MM.1S (cell line): ENCODE measurements around the gene SLC7A8.

ENCODE experiments used
- DNase-seq: peaks from one replicate; pipeline ENCODE4 v3.0.0-alpha.2; 2015
- H2AFZ ChIP-seq: fragments of 300-600 bp; sonication (generic); 2 replicates; pipeline ENCODE4 v1.6.0; 2016; ENCODE audit warnings: antibody characterized with exemption, low read length
- H3F3A ChIP-seq: fragments of 300-600 bp; sonication (generic); 2 replicates; pipeline ENCODE4 v1.6.1; 2016; ENCODE audit warnings: mild to moderate bottlenecking, antibody characterized with exemption, low read length, moderate library complexity, mixed read lengths; ENCODE audit not compliant: insufficient read depth
- H3K27ac ChIP-seq: fragments of 300-600 bp; sonication (generic); 2 replicates; pipeline ENCODE4 v1.5.1; 2016; ENCODE audit warnings: mild to moderate bottlenecking, low read length
- H3K27me3 ChIP-seq: fragments of 300-600 bp; sonication (generic); replicated peaks from 2 replicates; pipeline ENCODE4 v1.6.0; 2016; ENCODE audit warnings: low read length; ENCODE audit not compliant: insufficient read depth
- H3K36me3 ChIP-seq: fragments of 300-600 bp; sonication (generic); replicated peaks from 2 replicates; pipeline ENCODE4 v1.6.1; 2016; ENCODE audit warnings: mild to moderate bottlenecking, low read length, mixed read lengths; ENCODE audit not compliant: insufficient read depth
- H3K4me1 ChIP-seq: fragments of 300-600 bp; sonication (generic); 2 replicates; pipeline ENCODE4 v1.6.1; 2016; ENCODE audit warnings: low read length, mixed read lengths
- H3K4me2 ChIP-seq: fragments of 300-600 bp; sonication (generic); 2 replicates; pipeline ENCODE4 v1.6.0; 2016; ENCODE audit warnings: low read depth, low read length
- H3K4me3 ChIP-seq: fragments of 300-600 bp; sonication (generic); 2 replicates; pipeline ENCODE4 v1.5.1; 2016; ENCODE audit warnings: low read length, mixed read lengths
- H3K79me2 ChIP-seq: fragments of 300-600 bp; sonication (generic); 2 replicates; pipeline ENCODE4 v1.6.1; 2016; ENCODE audit warnings: mixed run types, low read length, mixed read lengths
- H3K9ac ChIP-seq: fragments of 300-600 bp; sonication (generic); 2 replicates; pipeline ENCODE4 v1.6.1; 2016; ENCODE audit warnings: low read length, mixed read lengths
- H3K9me2 ChIP-seq: fragments of 300-600 bp; sonication (generic); replicated peaks from 2 replicates; pipeline ENCODE4 v1.6.1; 2016; ENCODE audit warnings: mild to moderate bottlenecking, low read length, mixed read lengths; ENCODE audit not compliant: insufficient read depth
- H3K9me3 ChIP-seq: fragments of 300-600 bp; sonication (generic); replicated peaks from 2 replicates; pipeline ENCODE4 v1.6.1; 2016; ENCODE audit warnings: mild to moderate bottlenecking, low read length, mixed read lengths; ENCODE audit not compliant: insufficient read depth
- H4K20me1 ChIP-seq: fragments of 300-600 bp; sonication (generic); 2 replicates; pipeline ENCODE4 v1.6.1; 2016; ENCODE audit warnings: mild to moderate bottlenecking, low read length, moderate library complexity, mixed read lengths; ENCODE audit not compliant: insufficient read depth
- CTCF ChIP-seq: fragments of 300-600 bp; sonication (generic); IDR thresholded peaks from 2 replicates; pipeline ENCODE4 v1.5.1; 2016; ENCODE audit warnings: antibody characterized with exemption, low read length, mixed read lengths
- EZH2 ChIP-seq: fragments of 300-600 bp; sonication (generic); optimal IDR thresholded peaks from 2 replicates; pipeline ENCODE3; 2017; ENCODE audit warnings: low read depth, mild to moderate bottlenecking, antibody characterized with exemption, low read length, mixed read lengths
- EZH2phosphoT487 ChIP-seq: fragments of 300-600 bp; sonication (generic); IDR thresholded peaks from 2 replicates; pipeline ENCODE4 v1.6.1; 2018; ENCODE audit warnings: antibody characterized with exemption, low read length

Gene SLC7A8

GRCh38 chr14:23219075-23219474 lies 35.6 kb upstream of the SLC7A8 start:
- no peak overlapping the region for H3K27ac ChIP-seq
- no peaks in the 10 kb centered on the region for H3K27me3 ChIP-seq
- H3K4me3 ChIP-seq = no peak overlapping the region
- no peak for DNase-seq
- H3K9me2 ChIP-seq = no peaks in the 10 kb centered on the region
- no peaks in the 10 kb centered on the region for H3K79me2 ChIP-seq
- H3K9me3 ChIP-seq = no peaks in the 10 kb centered on the region
- no peaks in the 10 kb centered on the region for H3K36me3 ChIP-seq
- no peak overlapping the region for H3K4me2 ChIP-seq
- no peak overlapping the region for H3K9ac ChIP-seq
- no peaks in the 10 kb centered on the region for H3F3A ChIP-seq
- no peak for TF ChIP-seq CTCF
- TF ChIP-seq EZH2phosphoT487 = no peak
- TF ChIP-seq EZH2 = no peak
- H2AFZ ChIP-seq = no peak overlapping the region
- no peaks in the 10 kb centered on the region for H4K20me1 ChIP-seq
- no peaks in the 10 kb centered on the region for H3K4me1 ChIP-seq

GRCh38 chr14:23217032-23218020 lies 33.9 kb upstream of the SLC7A8 start:
- H4K20me1 ChIP-seq = no peaks in the 10 kb centered on the region
- no peaks in the 10 kb centered on the region for H3F3A ChIP-seq
- H3K4me3 ChIP-seq = no peak overlapping the region
- no peaks in the 10 kb centered on the region for H3K4me1 ChIP-seq
- DNase-seq = no peak
- H3K9me2 ChIP-seq = no peaks in the 10 kb centered on the region
- no peaks in the 10 kb centered on the region for H3K79me2 ChIP-seq
- no peak overlapping the region for H3K27ac ChIP-seq
- H3K27me3 ChIP-seq = no peaks in the 10 kb centered on the region
- no peaks in the 10 kb centered on the region for H3K36me3 ChIP-seq
- H3K9ac ChIP-seq = no peak overlapping the region
- no peak overlapping the region for H3K4me2 ChIP-seq
- H2AFZ ChIP-seq = no peak overlapping the region
- no peak for TF ChIP-seq EZH2
- no peaks in the 10 kb centered on the region for H3K9me3 ChIP-seq

GRCh38 chr14:23215421-23215820 lies 32.0 kb upstream of the SLC7A8 start:
- no peaks in the 10 kb centered on the region for H4K20me1 ChIP-seq
- no peaks in the 10 kb centered on the region for H3F3A ChIP-seq
- H3K4me1 ChIP-seq = no peaks in the 10 kb centered on the region
- H3K9ac ChIP-seq = no peak overlapping the region
- H3K9me3 ChIP-seq = no peaks in the 10 kb centered on the region
- TF ChIP-seq EZH2phosphoT487 (no peak), CTCF (no peak), EZH2 (no peak)
- no peak overlapping the region for H2AFZ ChIP-seq
- no peaks in the 10 kb centered on the region for H3K27me3 ChIP-seq
- H3K27ac ChIP-seq = no peak overlapping the region
- H3K79me2 ChIP-seq = no peaks in the 10 kb centered on the region
- H3K36me3 ChIP-seq = no peaks in the 10 kb centered on the region
- no peaks in the 10 kb centered on the region for H3K9me2 ChIP-seq
- H3K4me2 ChIP-seq = no peak overlapping the region
- H3K4me3 ChIP-seq = no peak overlapping the region
- no peak for DNase-seq
